GM12878 (cell line): ENCODE results near the gene EHD1. TPM values are rescaled to one million over a fixed set of nuclear protein-coding genes. Genes with fewer than 3 reads are reported as not detected.

Experiments
- ATAC-seq: fragments of 200-7000 bp; cut with Tn5 transposase; 3 replicates; pipeline ENCODE4 v1.9.1; 2020; ENCODE audit warnings: mild to moderate bottlenecking, moderate library complexity
- BruUV-seq: library from RNA; stranded (reverse); fragments of 400-500 nt; replicated peaks from 2 replicates; lab custom pipeline; 2021; lab: Mats Ljungman, UMichigan
- CTCF ChIA-PET: fragments of 300-600 bp; sonication (Branson Sonifier 250); formaldehyde crosslinking; extraction: SDS; loops from one replicate; lab custom pipeline; 2021; ENCODE audit warnings: inconsistent platforms; lab: Yijun Ruan, JAX
- POLR2A ChIA-PET: fragments of 350-600 bp; formaldehyde crosslinking; extraction: SDS; loops from one replicate; lab custom pipeline; 2021; ENCODE audit warnings: inconsistent platforms; lab: Charles Lee
- RAD21 ChIA-PET: fragments of 300-600 bp; sonication (Branson Sonifier 250); formaldehyde crosslinking; loops from one replicate; lab custom pipeline; 2023; ENCODE audit warnings: antibody characterized with exemption; ENCODE audit not compliant: unreplicated experiment; lab: Charles Lee
- SMC1A ChIA-PET: fragments of 300-600 bp; sonication (Branson Sonifier 250); formaldehyde crosslinking; loops from one replicate; lab custom pipeline; 2023; ENCODE audit not compliant: unreplicated experiment, uncharacterized antibody; lab: Charles Lee
- DNase-seq: peaks from one replicate; pipeline ENCODE4 v3.0.0-alpha.2; 2011; ENCODE audit warnings: low read depth, low spot score
- FAIRE-seq: peaks from 3 replicates; lab custom pipeline; 2011; peaks lifted over from hg19 to GRCh38; lab: Jason Lieb, UNC
- H2AFZ ChIP-seq: 2 replicates; pipeline ENCODE4 v1.6.0; 2011; ENCODE audit warnings: low read depth, low read length, control low read depth; ENCODE audit not compliant: control insufficient read depth
- H3K27ac ChIP-seq: 2 replicates; pipeline ENCODE4 v1.5.1; 2011; ENCODE audit warnings: control low read depth; ENCODE audit not compliant: control insufficient read depth, insufficient read depth
- H3K27me3 ChIP-seq, 2 experiments: replicated peaks in 1 of 2; 2 replicates each; pipeline versions ENCODE4 v1.6.0 to v1.6.1; 2011; ENCODE audit warnings: low read length in 1 of 2; ENCODE audit not compliant: control insufficient read depth in 2 of 2, insufficient read depth in 2 of 2
- H3K36me3 ChIP-seq, 2 experiments: 2 replicates each; pipeline ENCODE4 v1.5.1; 2011; ENCODE audit warnings: low read length in 1 of 2; ENCODE audit not compliant: control insufficient read depth in 2 of 2, insufficient read depth in 2 of 2
- H3K4me1 ChIP-seq: 2 replicates; pipeline ENCODE4 v1.6.1; 2011; ENCODE audit warnings: mild to moderate bottlenecking, low read length, moderate library complexity, mixed read lengths; ENCODE audit not compliant: control insufficient read depth, insufficient read depth
- H3K4me2 ChIP-seq: 2 replicates; pipeline ENCODE4 v1.6.0; 2011; ENCODE audit warnings: control low read depth; ENCODE audit not compliant: control insufficient read depth, insufficient read depth
- H3K4me3 ChIP-seq: fragments of 200-600 bp; sonication (generic); 2 replicates; pipeline ENCODE4 v1.5.1; 2016
- H3K79me2 ChIP-seq: 2 replicates; pipeline ENCODE4 v1.6.0; 2011; ENCODE audit warnings: low read length; ENCODE audit not compliant: control insufficient read depth, insufficient read depth
- H3K9ac ChIP-seq: 2 replicates; pipeline ENCODE4 v1.8.0; 2011; ENCODE audit warnings: low read length, control low read depth, mixed read lengths; ENCODE audit not compliant: control insufficient read depth, insufficient read depth
- H3K9me3 ChIP-seq: replicated peaks from 3 replicates; pipeline ENCODE4 v1.5.1; 2011; ENCODE audit warnings: mild to moderate bottlenecking, low read length; ENCODE audit not compliant: control insufficient read depth, insufficient read depth
- H4K20me1 ChIP-seq: 2 replicates; pipeline ENCODE4 v1.6.0; 2011; ENCODE audit not compliant: control insufficient read depth, insufficient read depth
- ATF3 ChIP-seq: IDR thresholded peaks from 2 replicates; pipeline ENCODE4 v1.6.1; 2011; ENCODE audit warnings: low read depth, mild to moderate bottlenecking, low read length, moderate library complexity, borderline replicate concordance; ENCODE audit errors: extremely low read depth
- BCL3 ChIP-seq: IDR thresholded peaks from 2 replicates; pipeline ENCODE4 v1.6.1; 2011; ENCODE audit warnings: borderline replicate concordance, low read depth, mild to moderate bottlenecking, moderate library complexity, low read length; ENCODE audit not compliant: insufficient read depth, poor library complexity, severe bottlenecking
- BRCA1 ChIP-seq: IDR thresholded peaks from 2 replicates; pipeline ENCODE4 v1.6.1; 2011; ENCODE audit warnings: low read depth, low read length, improper control_type of control experiment
- CBX5 ChIP-seq: sonication (generic); IDR thresholded peaks from 2 replicates; pipeline ENCODE4 v1.6.1; 2016; ENCODE audit warnings: low read depth, moderate library complexity, mild to moderate bottlenecking, inconsistent platforms
- CREM ChIP-seq: IDR thresholded peaks from 2 replicates; pipeline ENCODE4 v1.6.1; 2014; ENCODE audit warnings: antibody characterized with exemption, low read depth
- ESRRA ChIP-seq: IDR thresholded peaks from 2 replicates; pipeline ENCODE4 v1.6.1; 2012; ENCODE audit warnings: mild to moderate bottlenecking, low read length, improper control_type of control experiment
- HCFC1 ChIP-seq: fragments of 150-350 bp; IDR thresholded peaks from 2 replicates; pipeline ENCODE4 v1.6.1; 2014; ENCODE audit warnings: low read length
- IKZF1 ChIP-seq: fragments of 450-650 bp; conservative IDR thresholded peaks from 2 replicates; pipeline ENCODE4 v1.6.1; 2017; ENCODE audit warnings: antibody characterized with exemption, mild to moderate bottlenecking
- MAX ChIP-seq: IDR thresholded peaks from 2 replicates; pipeline ENCODE4 v1.6.1; 2012; ENCODE audit warnings: low read depth, low read length, improper control_type of control experiment
- MTA2 ChIP-seq: fragments of 450-650 bp; IDR thresholded peaks from 2 replicates; pipeline ENCODE4 v1.6.1; 2016; ENCODE audit warnings: low read depth, mild to moderate bottlenecking, moderate library complexity
- NFYA ChIP-seq: IDR thresholded peaks from 2 replicates; pipeline ENCODE4 v1.6.1; 2011; ENCODE audit warnings: low read depth, mild to moderate bottlenecking, low read length, improper control_type of control experiment, borderline replicate concordance
- NR2C1 ChIP-seq: fragments of 450-650 bp; IDR thresholded peaks from 2 replicates; pipeline ENCODE4 v1.6.1; 2017; ENCODE audit warnings: antibody characterized with exemption, mild to moderate bottlenecking, moderate library complexity
- ZSCAN29 ChIP-seq: fragments of 450-650 bp; IDR thresholded peaks from 2 replicates; pipeline ENCODE4 v1.6.1; 2017; ENCODE audit warnings: mild to moderate bottlenecking, moderate library complexity
- WGBS: methylation state at CpG from one replicate; pipeline ENCODE4 v1.1.6; 2016; ENCODE audit warnings: low lambda C conversion rate; ENCODE audit not compliant: insufficient replicate concordance, insufficient coverage; ENCODE audit errors: missing lambda C conversion rate; 5-methylcytosine and 5-hydroxymethylcytosine counted together
- in situ Hi-C: fragments of 300-500 bp; cut with MboI; formaldehyde crosslinking; loops from 9 replicates; pipeline ENCODE4 v1.14.3; 2018; ENCODE audit warnings: mixed read lengths
- intact Hi-C: fragments of 100-400 bp; cut with micrococcal nuclease; formaldehyde crosslinking; loops from one replicate; pipeline ENCODE4 v1.14.2; 2022; ENCODE audit not compliant: unreplicated experiment
- polyA plus RNA-seq, 11 experiments: library from polyadenylated mRNA; depleted of rRNA in 4 of 11; unstranded in 6 of 11; stranded (reverse) in 5 of 11; fragments of >200 nt; fragmentation: Nextera tagmentation in 4 of 11; fragmentation: Illumina TruSeq in 1 of 11; extraction: Ambion mirVana in 4 of 11; extraction: Trizol in 1 of 11; gene quantifications; 1 replicate in 1 of 11; 2 replicates in 10 of 11; pipeline versions ENCODE4 v1.2.1 to v1.2.3, GENCODE V29; 2011 to 2016; ENCODE audit warnings: inconsistent platforms in 2 of 11, missing spikeins in 2 of 11, low read depth in 1 of 11
- total RNA-seq, 4 experiments: library from RNA; depleted of rRNA in 3 of 4; stranded (reverse); fragments of >200 nt in 3 of 4; fragmentation: Illumina TruSeq in 1 of 4; extraction: Trizol in 1 of 4; gene quantifications; 2 replicates each; pipeline versions ENCODE4 v1.2.1 to v1.2.3, GENCODE V29; 2013 to 2021
- TF ChIP-seq, protein P1 (sequence below): fragments of 450-650 bp; IDR thresholded peaks from 2 replicates; pipeline ENCODE4 v1.6.1; 2017; ENCODE audit warnings: borderline replicate concordance
- TF ChIP-seq, protein P2 (sequence below): fragments of 450-650 bp; IDR thresholded peaks from 2 replicates; pipeline ENCODE4 v1.6.1; 2017; ENCODE audit warnings: mild to moderate bottlenecking, moderate library complexity

EHD1 gene
- total and polyA plus RNA-seq, 10 of the 15 experiments (the other 5 are each of a cell fraction or from before 2014, with no cell fraction given): 1.0 to 165 (median 66.5) TPM

DNA sequence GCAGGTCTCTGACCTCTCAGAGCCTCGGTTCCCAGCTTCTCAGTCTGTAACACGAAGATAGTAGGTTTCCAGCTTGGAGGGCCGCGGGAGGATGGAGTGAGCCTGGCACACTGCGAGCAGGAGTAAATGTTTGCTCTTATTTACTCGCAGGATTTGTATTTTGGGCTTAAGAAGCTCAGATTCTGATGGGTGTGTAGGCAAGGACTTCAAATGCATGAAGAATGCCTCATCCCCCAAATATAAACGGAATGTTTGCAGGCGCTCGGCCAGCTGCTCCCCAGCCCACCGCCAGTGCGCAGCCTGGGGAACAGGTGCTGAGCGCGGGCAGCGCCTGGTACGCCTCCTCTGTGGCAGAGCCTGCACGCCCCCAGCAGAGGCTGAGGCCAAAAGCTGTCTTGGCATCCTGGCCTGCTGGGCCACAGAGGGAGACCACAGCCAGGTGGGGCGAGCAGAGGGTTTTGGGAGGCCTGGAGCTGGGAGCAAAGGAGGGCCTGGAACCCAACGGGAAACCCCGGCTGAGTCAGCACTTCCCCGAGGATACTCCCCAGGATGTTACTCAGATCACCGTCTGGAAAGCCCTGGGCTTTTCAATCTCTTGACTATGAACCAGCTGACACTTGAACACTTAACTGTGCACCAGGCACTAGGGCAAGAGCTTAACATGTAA is 9.4 kb downstream of the EHD1 start:
- intact Hi-C loops: no loop called here
- ATAC-seq (no peak), DNase-seq (no peak), FAIRE-seq (no peak)
- Histone ChIP-seq H3K9me3 (no peaks in the 10 kb centered on the region), H3K4me3 (peak overlapping the region; percentile 62; the same call in 1 of the 2 replicates), H4K20me1 (peaks cover 3% of the 10 kb centered on the region; the same call in 1 of the 2 replicates), H3K4me2 (peak overlapping the region; percentile 62), H3K36me3 (peaks cover 17 to 30% of the 10 kb centered on the region in 2 experiments; a peak in 3 of 4 replicates), H3K4me1 (peaks cover 88% of the 10 kb centered on the region), H3K27ac (peak overlapping the region; percentile 92), H3K9ac (peak overlapping the region; percentile 73), H2AFZ (no peak overlapping the region), H3K27me3 (no peaks in the 10 kb centered on the region), H3K79me2 (peaks cover 89% of the 10 kb centered on the region)
- BruUV-seq: no TSS peak
- ChIA-PET SMC1A (interaction anchor here (2.0 to 15.0 kb wide), 4 partner anchors 10 to 25 kb away, joined by 9 to 306 read pairs (median 14); no protein-coding TSS in a partner anchor), RAD21 (interaction anchor here (1.0 to 15.8 kb wide), 5 partner anchors 9 to 25 kb away, joined by 3 to 316 read pairs (median 24); partner anchors contain the start of genes CDC42BPG and EHD1), CTCF (interaction anchor here (0.8 to 28.8 kb wide), 8 partner anchors 8 to 252 kb away, joined by 3 to 1208 read pairs (median 4); partner anchors contain the start of genes ARL2, CDC42BPG, EHD1 and FAU), POLR2A (interaction anchor here (0.5 to 24.3 kb wide), 5 partner anchors 10 to 639 kb away, joined by 3 to 620 read pairs (median 30); partner anchors contain the start of genes CDC42BPG and EHD1)
- in situ Hi-C loops: loop anchor here (10.0 kb wide), 1 partner anchor 556 kb away; the partner anchor contains the start of gene NEAT1
- 68% methylated on average over 21 of the region's 21 CpGs for WGBS
- TF ChIP-seq CBX5 (no peak), MAX (no peak), MTA2 (no peak), ESRRA (no peak), CREM (no peak), IKZF1 (peak; percentile 23; the same call in 1 of the 2 replicates), ZSCAN29 (no peak), NR2C1 (no peak), NFYA (no peak), BCL3 (no peak), ATF3 (no peak), BRCA1 (no peak), HCFC1 (no peak)
- TF ChIP-seq, protein P1, sequence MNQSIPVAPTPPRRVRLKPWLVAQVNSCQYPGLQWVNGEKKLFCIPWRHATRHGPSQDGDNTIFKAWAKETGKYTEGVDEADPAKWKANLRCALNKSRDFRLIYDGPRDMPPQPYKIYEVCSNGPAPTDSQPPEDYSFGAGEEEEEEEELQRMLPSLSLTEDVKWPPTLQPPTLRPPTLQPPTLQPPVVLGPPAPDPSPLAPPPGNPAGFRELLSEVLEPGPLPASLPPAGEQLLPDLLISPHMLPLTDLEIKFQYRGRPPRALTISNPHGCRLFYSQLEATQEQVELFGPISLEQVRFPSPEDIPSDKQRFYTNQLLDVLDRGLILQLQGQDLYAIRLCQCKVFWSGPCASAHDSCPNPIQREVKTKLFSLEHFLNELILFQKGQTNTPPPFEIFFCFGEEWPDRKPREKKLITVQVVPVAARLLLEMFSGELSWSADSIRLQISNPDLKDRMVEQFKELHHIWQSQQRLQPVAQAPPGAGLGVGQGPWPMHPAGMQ: no peak
- TF ChIP-seq, protein P2, sequence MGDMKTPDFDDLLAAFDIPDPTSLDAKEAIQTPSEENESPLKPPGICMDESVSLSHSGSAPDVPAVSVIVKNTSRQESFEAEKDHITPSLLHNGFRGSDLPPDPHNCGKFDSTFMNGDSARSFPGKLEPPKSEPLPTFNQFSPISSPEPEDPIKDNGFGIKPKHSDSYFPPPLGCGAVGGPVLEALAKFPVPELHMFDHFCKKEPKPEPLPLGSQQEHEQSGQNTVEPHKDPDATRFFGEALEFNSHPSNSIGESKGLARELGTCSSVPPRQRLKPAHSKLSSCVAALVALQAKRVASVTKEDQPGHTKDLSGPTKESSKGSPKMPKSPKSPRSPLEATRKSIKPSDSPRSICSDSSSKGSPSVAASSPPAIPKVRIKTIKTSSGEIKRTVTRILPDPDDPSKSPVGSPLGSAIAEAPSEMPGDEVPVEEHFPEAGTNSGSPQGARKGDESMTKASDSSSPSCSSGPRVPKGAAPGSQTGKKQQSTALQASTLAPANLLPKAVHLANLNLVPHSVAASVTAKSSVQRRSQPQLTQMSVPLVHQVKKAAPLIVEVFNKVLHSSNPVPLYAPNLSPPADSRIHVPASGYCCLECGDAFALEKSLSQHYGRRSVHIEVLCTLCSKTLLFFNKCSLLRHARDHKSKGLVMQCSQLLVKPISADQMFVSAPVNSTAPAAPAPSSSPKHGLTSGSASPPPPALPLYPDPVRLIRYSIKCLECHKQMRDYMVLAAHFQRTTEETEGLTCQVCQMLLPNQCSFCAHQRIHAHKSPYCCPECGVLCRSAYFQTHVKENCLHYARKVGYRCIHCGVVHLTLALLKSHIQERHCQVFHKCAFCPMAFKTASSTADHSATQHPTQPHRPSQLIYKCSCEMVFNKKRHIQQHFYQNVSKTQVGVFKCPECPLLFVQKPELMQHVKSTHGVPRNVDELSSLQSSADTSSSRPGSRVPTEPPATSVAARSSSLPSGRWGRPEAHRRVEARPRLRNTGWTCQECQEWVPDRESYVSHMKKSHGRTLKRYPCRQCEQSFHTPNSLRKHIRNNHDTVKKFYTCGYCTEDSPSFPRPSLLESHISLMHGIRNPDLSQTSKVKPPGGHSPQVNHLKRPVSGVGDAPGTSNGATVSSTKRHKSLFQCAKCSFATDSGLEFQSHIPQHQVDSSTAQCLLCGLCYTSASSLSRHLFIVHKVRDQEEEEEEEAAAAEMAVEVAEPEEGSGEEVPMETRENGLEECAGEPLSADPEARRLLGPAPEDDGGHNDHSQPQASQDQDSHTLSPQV: no peak
